Measurements from ENCODE around the gene PLSCR1. TPM values are rescaled to one million over a fixed set of nuclear protein-coding genes. Genes with fewer than 3 reads are reported as not detected.

Gene PLSCR1
- total and polyA plus RNA-seq, 2 of the 4 experiments (the other 2 are of a cell fraction): 5.6 to 13.2 TPM

DNA sequence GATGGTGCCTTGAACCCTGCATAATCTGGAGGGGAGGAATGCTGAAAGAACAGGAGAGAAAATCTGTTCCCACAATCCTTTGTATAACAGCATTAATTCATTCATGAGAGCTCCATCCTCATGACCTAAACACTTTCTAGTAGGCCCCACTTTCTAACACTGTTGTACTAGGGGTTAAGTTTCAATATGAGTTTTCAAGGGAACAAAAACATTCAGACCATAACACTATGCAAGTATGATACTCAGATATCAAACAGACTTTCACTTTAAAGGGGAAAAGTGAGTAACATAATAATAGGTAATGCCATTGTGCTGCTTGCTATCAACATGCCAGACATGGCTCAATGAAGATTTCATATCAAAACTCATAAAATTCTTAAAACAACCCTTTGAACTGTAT, 42.7 kb downstream of the PLSCR1 start:
- Histone ChIP-seq H2AK5ac (ENCODE audit: low read depth, low read length) (no peak overlapping the region), H3K4ac (ENCODE audit: low read depth, low read length) (no peak overlapping the region), H2BK120ac (ENCODE audit: low read depth, low read length) (no peak overlapping the region), H3K79me1 (ENCODE audit: low read depth in 1 of 2, low read length in 2 of 2) (no peaks in the 10 kb centered on the region), H3K27ac (ENCODE audit: insufficient read depth, low read length) (no peak overlapping the region), H3K4me3 (ENCODE audit: insufficient read depth, low read depth, low read length) (no peak overlapping the region), H3K9me1 (ENCODE audit: insufficient read depth, low read length) (no peaks in the 10 kb centered on the region; the same call in none of the 2 replicates), H3K4me2 (ENCODE audit: low read depth, low read length) (no peak overlapping the region), H4K8ac (ENCODE audit: low read depth in 2 of 2, low read length in 2 of 2) (no peak overlapping the region), H3K18ac (ENCODE audit: low read depth, low read length) (no peak overlapping the region), H3K14ac (replicated peaks; ENCODE audit: low read depth, low read length) (no peak overlapping the region), H2BK20ac (ENCODE audit: low read depth, low read length) (no peak overlapping the region), H2AFZ (replicated peaks; ENCODE audit: low read length, poor library complexity) (no peak overlapping the region), H3K4me1 (ENCODE audit: control insufficient read depth, insufficient read depth, low read length) (peaks cover 3% of the 10 kb centered on the region; the same call in 1 of the 2 replicates), H3K36me3 (ENCODE audit: control insufficient read depth, insufficient read depth, low read length) (no peaks in the 10 kb centered on the region), H2BK5ac (ENCODE audit: low read depth, low read length, poor library complexity, severe bottlenecking) (no peak overlapping the region), H2BK15ac (ENCODE audit: low read depth, low read length) (no peak overlapping the region), H3K9ac (ENCODE audit: low read depth, low read length) (no peak overlapping the region), H4K20me1 (ENCODE audit: insufficient read depth, low read length) (no peaks in the 10 kb centered on the region), H3K27me3 (ENCODE audit: control insufficient read depth, insufficient read depth, low read length) (no peaks in the 10 kb centered on the region), H4K5ac (ENCODE audit: low read depth, low read length) (no peak overlapping the region), H3K9me3 (ENCODE audit: control insufficient read depth, insufficient read depth, low read length) (no peaks in the 10 kb centered on the region), H2AK9ac (replicated peaks; ENCODE audit: low read depth, low read length, poor library complexity) (no peak overlapping the region), H3K23ac (ENCODE audit: low read depth, low read length) (no peak overlapping the region), H3K56ac (ENCODE audit: extremely low read depth, insufficient read depth, low read length) (no peak overlapping the region), H4K91ac (ENCODE audit: insufficient read depth, low read depth, low read length) (no peak overlapping the region)
- BruUV-seq (replicated peaks): no TSS peak
- DNase-seq: no peak
- CTCF ChIA-PET: no interaction called here
- POLR2A ChIA-PET (ENCODE audit: unreplicated experiment): no interaction called here
- in situ Hi-C loops (cut with MboI; ENCODE audit: low sequenced_read_pairs): no loop called here
- intact Hi-C loops (cut with micrococcal nuclease): no loop called here
- dilution Hi-C loops (cut with HindIII; ENCODE audit: low sequenced_read_pairs, unreplicated experiment): no loop called here
- ATAC-seq (ENCODE audit: low read depth): no peak
- TF ChIP-seq POLR2A (IDR thresholded peaks at IDR 0.05; ENCODE audit: low read depth, low read length) (no peak), RAD21 (IDR thresholded peaks at IDR 0.05; ENCODE audit: low read length) (no peak), CHD1 (IDR thresholded peaks at IDR 0.05; ENCODE audit: low read depth, low read length) (no peak)
- TF ChIP-seq, protein P1, sequence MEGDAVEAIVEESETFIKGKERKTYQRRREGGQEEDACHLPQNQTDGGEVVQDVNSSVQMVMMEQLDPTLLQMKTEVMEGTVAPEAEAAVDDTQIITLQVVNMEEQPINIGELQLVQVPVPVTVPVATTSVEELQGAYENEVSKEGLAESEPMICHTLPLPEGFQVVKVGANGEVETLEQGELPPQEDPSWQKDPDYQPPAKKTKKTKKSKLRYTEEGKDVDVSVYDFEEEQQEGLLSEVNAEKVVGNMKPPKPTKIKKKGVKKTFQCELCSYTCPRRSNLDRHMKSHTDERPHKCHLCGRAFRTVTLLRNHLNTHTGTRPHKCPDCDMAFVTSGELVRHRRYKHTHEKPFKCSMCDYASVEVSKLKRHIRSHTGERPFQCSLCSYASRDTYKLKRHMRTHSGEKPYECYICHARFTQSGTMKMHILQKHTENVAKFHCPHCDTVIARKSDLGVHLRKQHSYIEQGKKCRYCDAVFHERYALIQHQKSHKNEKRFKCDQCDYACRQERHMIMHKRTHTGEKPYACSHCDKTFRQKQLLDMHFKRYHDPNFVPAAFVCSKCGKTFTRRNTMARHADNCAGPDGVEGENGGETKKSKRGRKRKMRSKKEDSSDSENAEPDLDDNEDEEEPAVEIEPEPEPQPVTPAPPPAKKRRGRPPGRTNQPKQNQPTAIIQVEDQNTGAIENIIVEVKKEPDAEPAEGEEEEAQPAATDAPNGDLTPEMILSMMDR (conservative IDR thresholded peaks at IDR 0.05; ENCODE audit: low read depth, low read length): no peak

Data from IMR-90 (cell line).